Fibroblast of lung (primary cell): Measurements from ENCODE around the gene KCTD21.

Source experiments
- CTCF ChIP-seq, 2 donors: IDR thresholded peaks in 1 of 2; conservative IDR thresholded peaks in 1 of 2; 1 replicate in 1 of 2; 2 replicates in 1 of 2; pipeline ENCODE4 v1.5.1; 2011 to 2012; ENCODE audit warnings: low read length in 2 of 2, control low read depth in 1 of 2, inconsistent platforms in 1 of 2, low read depth in 1 of 2, mild to moderate bottlenecking in 1 of 2
- EZH2 ChIP-seq: IDR thresholded peaks from 2 replicates; pipeline ENCODE4 v1.5.1; 2012; ENCODE audit warnings: low read length, control low read depth, mild to moderate bottlenecking; ENCODE audit errors: missing control alignments

GRCh38 chr11:78230161-78230877 is 41.9 kb upstream of the KCTD21 start:
- TF ChIP-seq CTCF (conservative IDR thresholded peaks at IDR 0.05 in 1 of 2, IDR thresholded peaks at IDR 0.05 in 1 of 2; ENCODE audit: low read depth in 1 of 2, low read length in 2 of 2) (no peak), EZH2 (no peak)
